Mesendoderm (in vitro differentiated cells): ENCODE measurements around the gene C4orf36.

Experiments used
- DNase-seq: peaks from one replicate; pipeline ENCODE4 v3.0.0; 2013
- H2AK5ac ChIP-seq: 2 replicates; pipeline ENCODE4 v1.6.1; 2013; ENCODE audit warnings: low read length, inconsistent platforms
- H2BK120ac ChIP-seq: 2 replicates; pipeline ENCODE4 v1.6.1; 2013; ENCODE audit warnings: low read depth, mild to moderate bottlenecking, low read length, moderate library complexity, mixed read lengths
- H2BK15ac ChIP-seq: replicated peaks from 2 replicates; pipeline ENCODE4 v1.6.1; 2013; ENCODE audit warnings: low read depth, mild to moderate bottlenecking, moderate library complexity
- H2BK5ac ChIP-seq: 2 replicates; pipeline ENCODE4 v1.6.1; 2013; ENCODE audit warnings: low read length, inconsistent platforms
- H3K18ac ChIP-seq: 2 replicates; pipeline ENCODE4 v1.6.1; 2013; ENCODE audit warnings: mild to moderate bottlenecking, low read length, mixed read lengths
- H3K23ac ChIP-seq: one replicate; pipeline ENCODE4 v1.6.1; 2013; ENCODE audit warnings: low read length
- H3K27ac ChIP-seq: 2 replicates; pipeline ENCODE4 v1.5.1; 2013; ENCODE audit warnings: low read depth, mild to moderate bottlenecking, inconsistent platforms, low read length, moderate library complexity
- H3K27me3 ChIP-seq: 2 replicates; pipeline ENCODE4 v1.6.1; 2013; ENCODE audit warnings: low read length, control low read depth, mild to moderate bottlenecking, inconsistent platforms; ENCODE audit not compliant: insufficient read depth, poor library complexity
- H3K36me3 ChIP-seq: 2 replicates; pipeline ENCODE4 v1.6.1; 2013; ENCODE audit warnings: low read length, inconsistent platforms; ENCODE audit not compliant: control insufficient read depth, insufficient read depth
- H3K4ac ChIP-seq: one replicate; pipeline ENCODE4 v1.6.1; 2013; ENCODE audit warnings: low read depth, mild to moderate bottlenecking, low read length, moderate library complexity
- H3K4me1 ChIP-seq: 2 replicates; pipeline ENCODE4 v1.6.1; 2013; ENCODE audit warnings: low read depth, low read length, inconsistent platforms; ENCODE audit not compliant: control insufficient read depth
- H3K4me2 ChIP-seq: 2 replicates; pipeline ENCODE4 v1.6.1; 2013; ENCODE audit warnings: low read length
- H3K4me3 ChIP-seq: 2 replicates; pipeline ENCODE4 v1.5.1; 2013; ENCODE audit warnings: mild to moderate bottlenecking, low read length
- H3K56ac ChIP-seq: one replicate; pipeline ENCODE4 v1.6.1; 2013; ENCODE audit warnings: low read length
- H3K79me1 ChIP-seq: 2 replicates; pipeline ENCODE4 v1.6.1; 2013; ENCODE audit warnings: low read length, inconsistent platforms
- H3K79me2 ChIP-seq: 2 replicates; pipeline ENCODE4 v1.6.1; 2013; ENCODE audit warnings: mild to moderate bottlenecking, low read length; ENCODE audit not compliant: control insufficient read depth, insufficient read depth
- H3K9ac ChIP-seq: 2 replicates; pipeline ENCODE4 v1.6.1; 2013; ENCODE audit warnings: low read length, inconsistent platforms
- H4K5ac ChIP-seq: one replicate; pipeline ENCODE4 v1.6.1; 2013; ENCODE audit warnings: low read length
- H4K8ac ChIP-seq: one replicate; pipeline ENCODE4 v1.6.1; 2013; ENCODE audit warnings: low read depth, mild to moderate bottlenecking, control low read depth, low read length, moderate library complexity
- WGBS: extraction: QIAGEN DNeasy Blood & Tissue Kit; methylation state at CpG from one replicate; pipeline ENCODE4 v1.1.7; 2013; ENCODE audit warnings: low lambda C conversion rate, missing lambda C conversion rate; ENCODE audit not compliant: insufficient coverage; ENCODE audit errors: extremely low coverage; 5-methylcytosine and 5-hydroxymethylcytosine counted together

Gene C4orf36

DNA sequence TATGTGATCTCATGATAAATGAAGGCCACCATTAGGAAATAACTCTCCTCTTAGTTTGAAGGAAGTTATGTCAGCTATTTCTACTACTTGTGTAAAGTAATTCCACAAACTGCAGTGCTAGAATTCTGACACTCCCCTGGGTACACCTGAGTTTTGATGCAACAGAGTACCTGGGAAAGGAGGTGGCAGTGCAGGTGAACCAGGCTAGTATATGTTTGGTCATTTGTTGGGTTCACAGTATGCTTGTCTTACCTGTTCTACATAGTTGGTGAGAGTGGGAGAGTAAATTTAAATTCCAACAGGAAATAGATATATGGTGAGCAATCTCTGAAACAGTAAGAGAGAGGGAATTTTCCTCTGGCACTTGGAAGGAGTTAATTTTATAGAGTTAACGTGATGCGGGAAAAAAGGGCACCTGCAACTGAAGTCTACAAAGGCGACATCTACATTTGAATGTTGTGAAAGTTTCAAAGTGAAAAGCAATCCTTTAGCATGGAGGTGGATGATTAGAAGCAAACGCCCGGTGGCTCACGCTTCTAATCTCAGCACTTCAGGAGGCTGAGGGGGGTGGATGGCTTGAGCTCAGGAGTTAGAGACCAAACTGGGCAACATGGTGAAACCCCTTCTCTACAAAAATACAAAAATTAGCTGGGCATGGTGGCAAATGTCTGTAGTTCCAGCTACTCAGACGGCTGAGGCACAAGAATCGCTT is 34.7 kb downstream of the C4orf36 start:
- Histone ChIP-seq H2BK15ac (no peak overlapping the region), H3K4me3 (no peak overlapping the region), H4K5ac (no peak overlapping the region), H3K56ac (no peak overlapping the region), H3K36me3 (no peaks in the 10 kb centered on the region), H3K9ac (no peak overlapping the region), H2BK120ac (no peak overlapping the region), H3K18ac (no peak overlapping the region), H3K27me3 (no peaks in the 10 kb centered on the region), H2BK5ac (no peak overlapping the region), H3K4me2 (no peak overlapping the region), H2AK5ac (no peak overlapping the region), H3K79me1 (no peaks in the 10 kb centered on the region), H3K23ac (no peak overlapping the region), H4K8ac (no peak overlapping the region), H3K79me2 (no peaks in the 10 kb centered on the region), H3K27ac (no peak overlapping the region), H3K4me1 (no peaks in the 10 kb centered on the region), H3K4ac (no peak overlapping the region)
- no CpG with 5 or more reads among the region's 8 CpGs for WGBS
- peak; percentile 7 for DNase-seq

- H3K27ac ChIP-seq = no peak overlapping the region
- H3K4me1 ChIP-seq = no peaks in the 10 kb centered on the region
- H3K79me1 ChIP-seq = no peaks in the 10 kb centered on the region
- no peak overlapping the region for H3K56ac ChIP-seq
- H3K18ac ChIP-seq = no peak overlapping the region
- H3K23ac ChIP-seq = no peak overlapping the region
- no peak overlapping the region for H3K9ac ChIP-seq
- no peak overlapping the region for H4K5ac ChIP-seq
- H3K36me3 ChIP-seq = no peaks in the 10 kb centered on the region
- H3K79me2 ChIP-seq = no peaks in the 10 kb centered on the region
- H2BK5ac ChIP-seq = no peak overlapping the region
- WGBS = no CpG with 5 or more reads among the region's 1 CpG
- H3K4me3 ChIP-seq = no peak overlapping the region
- H3K4ac ChIP-seq = no peak overlapping the region
- H2BK120ac ChIP-seq = no peak overlapping the region
- H2AK5ac ChIP-seq = no peak overlapping the region
- H2BK15ac ChIP-seq = no peak overlapping the region
- no peak overlapping the region for H3K4me2 ChIP-seq
- no peaks in the 10 kb centered on the region for H3K27me3 ChIP-seq
- no peak overlapping the region for H4K8ac ChIP-seq
- no peak for DNase-seq
Measured at GRCh38 chr4:86856896-86857295, 35.3 kb downstream of the C4orf36 start.

GRCh38 chr4:86855572-86855971 is 36.6 kb downstream of the C4orf36 start:
- Histone ChIP-seq H2BK5ac (no peak overlapping the region), H3K79me2 (no peaks in the 10 kb centered on the region), H3K36me3 (no peaks in the 10 kb centered on the region), H3K56ac (no peak overlapping the region), H3K18ac (no peak overlapping the region), H3K27me3 (no peaks in the 10 kb centered on the region), H4K5ac (no peak overlapping the region), H3K23ac (no peak overlapping the region), H3K9ac (no peak overlapping the region), H4K8ac (no peak overlapping the region), H3K4me3 (no peak overlapping the region), H2BK120ac (no peak overlapping the region), H3K79me1 (no peaks in the 10 kb centered on the region), H3K4ac (no peak overlapping the region), H2BK15ac (no peak overlapping the region), H2AK5ac (no peak overlapping the region), H3K27ac (no peak overlapping the region), H3K4me2 (no peak overlapping the region), H3K4me1 (no peaks in the 10 kb centered on the region)
- no peak for DNase-seq
- WGBS = no CpG with 5 or more reads among the region's 2 CpGs

- WGBS = no CpG with 5 or more reads among the region's 5 CpGs
- H2AK5ac ChIP-seq = no peak overlapping the region
- no peak overlapping the region for H3K56ac ChIP-seq
- H3K27me3 ChIP-seq = no peaks in the 10 kb centered on the region
- no peak overlapping the region for H2BK5ac ChIP-seq
- no peaks in the 10 kb centered on the region for H3K4me1 ChIP-seq
- no peak overlapping the region for H2BK120ac ChIP-seq
- no peak overlapping the region for H3K4me2 ChIP-seq
- H4K8ac ChIP-seq = no peak overlapping the region
- no peak overlapping the region for H2BK15ac ChIP-seq
- no peaks in the 10 kb centered on the region for H3K79me1 ChIP-seq
- no peak overlapping the region for H3K4me3 ChIP-seq
- H3K18ac ChIP-seq = no peak overlapping the region
- no peak overlapping the region for H3K9ac ChIP-seq
- no peaks in the 10 kb centered on the region for H3K79me2 ChIP-seq
- H3K36me3 ChIP-seq = no peaks in the 10 kb centered on the region
- H4K5ac ChIP-seq = no peak overlapping the region
- H3K27ac ChIP-seq = no peak overlapping the region
- H3K4ac ChIP-seq = no peak overlapping the region
- DNase-seq = no peak
- no peak overlapping the region for H3K23ac ChIP-seq
Measured at GRCh38 chr4:86853209-86853608, 39.0 kb downstream of the C4orf36 start.

GRCh38 chr4:86848732-86849619 is 43.2 kb downstream of the C4orf36 start, which contains the start of gene SLC10A6:
SLC10A6 (minus strand) TSS chr4:86849384; CDS start chr4:86849115, 269 bp downstream.
- H3K27ac ChIP-seq = no peak within 1 kb of the TSS
- no peak for DNase-seq
- no peak within 1 kb of the TSS for H3K4ac ChIP-seq
- no peak within 1 kb of the TSS for H2AK5ac ChIP-seq
- no peak within 1 kb of the TSS for H4K5ac ChIP-seq
- no peaks in the 10 kb centered on the region for H3K79me1 ChIP-seq
- H3K4me1 ChIP-seq = peaks cover 2% of the 10 kb centered on the region
- WGBS = no CpG with 5 or more reads among the region's 11 CpGs
- no peak within 1 kb of the TSS for H2BK120ac ChIP-seq
- no peak within 1 kb of the TSS for H3K4me2 ChIP-seq
- H3K9ac ChIP-seq = no peak within 1 kb of the TSS
- H3K79me2 ChIP-seq = no peaks in the 10 kb centered on the region
- no peak within 1 kb of the TSS for H3K4me3 ChIP-seq
- H3K56ac ChIP-seq = no peak within 1 kb of the TSS
- H3K23ac ChIP-seq = no peak within 1 kb of the TSS
- no peak within 1 kb of the TSS for H4K8ac ChIP-seq
- no peak within 1 kb of the TSS for H3K18ac ChIP-seq
- H2BK5ac ChIP-seq = no peak within 1 kb of the TSS
- H2BK15ac ChIP-seq = no peak within 1 kb of the TSS
- no peaks in the 10 kb centered on the region for H3K27me3 ChIP-seq
- no peaks in the 10 kb centered on the region for H3K36me3 ChIP-seq
